ENCODE results near the gene ITGB1.
"Not testable (repeated sequence)": the region's sequence is repeated elsewhere in the genome, so short reads cannot be mapped to it uniquely, and the experiment has no call there.

ITGB1 gene

DNA sequence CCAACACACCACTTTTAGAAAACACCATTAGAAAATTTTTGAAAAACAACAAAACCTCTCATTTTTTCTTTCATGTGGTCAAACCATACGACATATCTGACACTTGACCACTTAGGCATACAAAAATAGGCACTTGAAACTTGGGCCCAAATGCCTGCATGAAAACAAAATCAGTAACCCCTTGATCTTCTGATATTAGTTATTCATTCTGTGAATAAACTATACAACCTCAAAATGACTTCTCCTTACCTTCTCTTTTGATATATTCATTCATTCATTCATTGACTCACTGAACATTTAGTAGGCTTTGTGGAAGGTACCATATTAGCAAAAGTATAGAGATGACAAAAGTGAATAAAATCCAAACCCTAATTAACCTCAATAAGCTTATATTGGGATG is 26.4 kb downstream of the ITGB1 start:
- DNase-seq (ENCODE audit: low read depth) = no peak
- no peak overlapping the region for H3K4me3 ChIP-seq (ENCODE audit: low read length)
- no peak for TF ChIP-seq CTCF (conservative IDR thresholded peaks at IDR 0.05; ENCODE audit: low read length)

DNA sequence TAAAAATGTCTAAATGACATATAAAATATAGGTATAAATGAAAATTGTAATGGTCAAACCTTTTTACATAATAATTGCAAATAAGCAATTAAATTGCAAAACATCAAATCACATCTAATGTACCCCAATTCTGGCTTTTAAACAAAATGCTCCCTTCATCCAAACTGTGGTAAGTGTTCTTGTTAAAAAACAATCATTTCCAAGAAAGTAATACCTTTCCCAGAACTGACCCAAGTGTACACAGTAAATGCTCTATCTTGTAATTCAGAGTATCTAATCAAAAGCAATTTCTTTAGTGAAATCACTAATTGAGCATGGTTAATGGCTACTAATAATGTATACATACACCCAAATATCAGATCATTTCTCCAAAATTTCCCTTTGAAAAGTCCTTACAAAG is 28.0 kb downstream of the ITGB1 start:
- no peak for DNase-seq (ENCODE audit: low read depth)
- H3K4me3 ChIP-seq (ENCODE audit: low read length) = no peak overlapping the region
- TF ChIP-seq CTCF (conservative IDR thresholded peaks at IDR 0.05; ENCODE audit: low read length) = no peak

GRCh38 chr10:32929634-32930033 is 28.4 kb downstream of the ITGB1 start:
- TF ChIP-seq CTCF (conservative IDR thresholded peaks at IDR 0.05; ENCODE audit: low read length) = no peak
- no peak overlapping the region for H3K4me3 ChIP-seq (ENCODE audit: low read length)
- DNase-seq (ENCODE audit: low read depth) = no peak

DNA sequence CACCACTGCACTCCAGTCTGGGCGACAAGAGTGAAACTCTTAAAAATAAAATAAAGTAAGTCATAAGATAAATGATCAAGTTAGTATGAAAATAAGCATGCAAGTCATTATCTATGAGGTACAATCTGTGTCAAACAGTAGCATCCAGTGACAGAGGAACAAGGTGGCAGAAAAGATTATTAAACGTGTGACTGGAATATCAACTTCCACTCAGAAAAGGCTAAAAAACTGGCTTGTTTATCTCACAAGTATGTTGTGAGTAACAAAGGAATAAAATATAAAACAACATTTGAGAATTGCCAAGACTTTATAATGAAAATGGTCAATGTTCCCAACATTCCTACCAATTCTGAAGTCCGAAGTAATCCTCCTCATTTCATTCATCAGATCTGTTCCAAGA is 30.3 kb downstream of the ITGB1 start:
- no peak for TF ChIP-seq CTCF (conservative IDR thresholded peaks at IDR 0.05; ENCODE audit: low read length)
- H3K4me3 ChIP-seq (ENCODE audit: low read length) = no peak overlapping the region
- no peak for DNase-seq (ENCODE audit: low read depth)

GRCh38 chr10:32923849-32924248 is 34.2 kb downstream of the ITGB1 start:
- no peak overlapping the region for H3K4me3 ChIP-seq (ENCODE audit: low read length)
- TF ChIP-seq CTCF (conservative IDR thresholded peaks at IDR 0.05; ENCODE audit: low read length) = no peak
- no peak for DNase-seq (ENCODE audit: low read depth)

DNA sequence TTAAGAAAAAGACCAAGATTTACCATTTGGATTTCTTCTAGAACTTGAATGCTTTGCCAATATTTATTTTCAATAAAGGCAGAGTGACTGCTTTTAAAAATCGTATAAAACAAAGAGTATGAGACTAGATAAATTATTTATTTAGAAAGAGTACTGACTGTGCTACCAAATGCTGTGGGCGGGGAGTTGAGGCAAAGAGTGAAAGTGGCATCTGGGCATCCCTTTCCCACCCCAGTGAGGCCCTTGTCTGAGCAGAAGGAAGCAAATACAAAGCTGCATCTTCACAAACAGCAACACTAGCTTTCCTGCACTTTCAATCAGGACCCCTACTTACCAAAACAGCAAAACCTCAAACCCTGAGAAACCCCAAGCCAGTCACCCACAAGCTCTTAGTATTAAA is 34.9 kb downstream of the ITGB1 start:
- no peak for TF ChIP-seq CTCF (conservative IDR thresholded peaks at IDR 0.05; ENCODE audit: low read length)
- no peak overlapping the region for H3K4me3 ChIP-seq (ENCODE audit: low read length)
- no peak for DNase-seq (ENCODE audit: low read depth)

DNA sequence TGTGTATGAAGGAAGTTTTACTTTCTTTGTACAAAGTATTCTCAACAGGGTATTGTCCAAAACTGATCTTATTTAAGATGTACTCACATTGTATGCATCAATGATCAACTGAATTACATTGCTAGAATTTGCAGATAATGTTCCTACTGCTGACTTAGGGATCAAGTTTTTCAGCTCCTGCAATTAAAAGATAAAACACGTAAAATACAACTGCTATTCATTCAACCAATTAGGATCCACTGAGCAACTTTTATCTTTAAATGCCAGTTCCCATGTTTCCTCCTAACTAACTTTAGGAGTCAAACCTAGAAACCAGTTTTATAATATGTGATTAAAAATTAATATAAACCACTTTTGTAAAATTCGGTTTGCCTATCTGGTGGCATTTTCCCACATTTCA is 35.9 kb downstream of the ITGB1 start:
- TF ChIP-seq CTCF (conservative IDR thresholded peaks at IDR 0.05; ENCODE audit: low read length) = no peak
- no peak for DNase-seq (ENCODE audit: low read depth)
- H3K4me3 ChIP-seq (ENCODE audit: low read length) = no peak overlapping the region

- not testable (repeated sequence) for DNase-seq (ENCODE audit: low read depth); H3K4me3 ChIP-seq (ENCODE audit: low read length)
These were observed 40.2 kb downstream of the ITGB1 start for GRCh38 chr10:32917817-32918216.

All from AG10803 (cell line).